ENCODE measurements around the gene SPATA9.

Gene SPATA9, protein sequence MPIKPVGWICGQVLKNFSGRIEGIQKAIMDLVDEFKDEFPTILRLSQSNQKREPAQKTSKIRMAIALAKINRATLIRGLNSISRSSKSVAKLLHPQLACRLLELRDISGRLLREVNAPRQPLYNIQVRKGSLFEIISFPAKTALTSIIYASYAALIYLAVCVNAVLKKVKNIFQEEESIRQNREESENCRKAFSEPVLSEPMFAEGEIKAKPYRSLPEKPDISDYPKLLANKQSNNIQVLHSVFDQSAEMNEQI

DNA sequence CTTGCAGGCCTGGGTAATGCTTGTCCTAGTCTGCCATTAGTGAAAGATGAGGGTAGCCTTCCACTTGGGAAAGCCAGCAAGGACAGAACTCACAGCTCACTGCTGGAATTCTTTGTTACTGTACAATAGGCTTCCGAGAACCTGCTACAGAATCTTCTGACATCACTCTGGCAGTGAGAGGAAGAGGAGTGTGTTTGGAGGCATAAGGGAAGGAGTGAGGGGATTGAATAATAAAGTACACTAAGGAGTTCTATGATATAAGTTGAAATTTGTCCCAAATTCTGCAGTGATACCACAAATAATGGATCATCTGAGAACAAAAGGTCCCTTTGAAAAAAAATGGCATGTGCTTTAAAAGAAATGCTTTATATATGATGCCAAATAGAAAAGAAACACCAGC is at the start of gene SPATA9:
TSS of gene SPATA9 (minus strand) at position 101 of the 400 bp plus-strand sequence. CDS start 137 bp downstream, outside the sequence.
- ATAC-seq = no peak
- TF ChIP-seq ZNF8 (CRISPR knock-in tag; IDR thresholded peaks at IDR 0.05) (no peak), ZC3H10 (CRISPR knock-in tag; IDR thresholded peaks at IDR 0.05) (no peak), CSDC2 (CRISPR knock-in tag; IDR thresholded peaks at IDR 0.05) (no peak), ESRRG (CRISPR knock-in tag; IDR thresholded peaks at IDR 0.05) (no peak), ZNF565 (CRISPR knock-in tag; conservative IDR thresholded peaks at IDR 0.05; ENCODE audit: low read depth) (no peak), GLIS3 (CRISPR knock-in tag; IDR thresholded peaks at IDR 0.05) (no peak), PPARA (CRISPR knock-in tag; IDR thresholded peaks at IDR 0.05; ENCODE audit: borderline replicate concordance) (no peak), ARNTL (CRISPR knock-in tag; IDR thresholded peaks at IDR 0.05; ENCODE audit: borderline replicate concordance, low read depth) (no peak), TCF4 (CRISPR knock-in tag; IDR thresholded peaks at IDR 0.05; ENCODE audit: borderline replicate concordance) (no peak), OSR1 (CRISPR knock-in tag; IDR thresholded peaks at IDR 0.05) (no peak), ZFP30 (CRISPR knock-in tag; IDR thresholded peaks at IDR 0.05) (no peak), ISL1 (CRISPR knock-in tag; IDR thresholded peaks at IDR 0.05) (no peak), ZNF70 (CRISPR knock-in tag; IDR thresholded peaks at IDR 0.05) (no peak)
- TF ChIP-seq, protein P1, sequence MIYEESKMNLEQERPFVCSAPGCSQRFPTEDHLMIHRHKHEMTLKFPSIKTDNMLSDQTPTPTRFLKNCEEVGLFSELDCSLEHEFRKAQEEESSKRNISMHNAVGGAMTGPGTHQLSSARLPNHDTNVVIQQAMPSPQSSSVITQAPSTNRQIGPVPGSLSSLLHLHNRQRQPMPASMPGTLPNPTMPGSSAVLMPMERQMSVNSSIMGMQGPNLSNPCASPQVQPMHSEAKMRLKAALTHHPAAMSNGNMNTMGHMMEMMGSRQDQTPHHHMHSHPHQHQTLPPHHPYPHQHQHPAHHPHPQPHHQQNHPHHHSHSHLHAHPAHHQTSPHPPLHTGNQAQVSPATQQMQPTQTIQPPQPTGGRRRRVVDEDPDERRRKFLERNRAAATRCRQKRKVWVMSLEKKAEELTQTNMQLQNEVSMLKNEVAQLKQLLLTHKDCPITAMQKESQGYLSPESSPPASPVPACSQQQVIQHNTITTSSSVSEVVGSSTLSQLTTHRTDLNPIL (CRISPR knock-in tag; IDR thresholded peaks at IDR 0.05; ENCODE audit: low read depth) = no peak
- TF ChIP-seq, protein P2, sequence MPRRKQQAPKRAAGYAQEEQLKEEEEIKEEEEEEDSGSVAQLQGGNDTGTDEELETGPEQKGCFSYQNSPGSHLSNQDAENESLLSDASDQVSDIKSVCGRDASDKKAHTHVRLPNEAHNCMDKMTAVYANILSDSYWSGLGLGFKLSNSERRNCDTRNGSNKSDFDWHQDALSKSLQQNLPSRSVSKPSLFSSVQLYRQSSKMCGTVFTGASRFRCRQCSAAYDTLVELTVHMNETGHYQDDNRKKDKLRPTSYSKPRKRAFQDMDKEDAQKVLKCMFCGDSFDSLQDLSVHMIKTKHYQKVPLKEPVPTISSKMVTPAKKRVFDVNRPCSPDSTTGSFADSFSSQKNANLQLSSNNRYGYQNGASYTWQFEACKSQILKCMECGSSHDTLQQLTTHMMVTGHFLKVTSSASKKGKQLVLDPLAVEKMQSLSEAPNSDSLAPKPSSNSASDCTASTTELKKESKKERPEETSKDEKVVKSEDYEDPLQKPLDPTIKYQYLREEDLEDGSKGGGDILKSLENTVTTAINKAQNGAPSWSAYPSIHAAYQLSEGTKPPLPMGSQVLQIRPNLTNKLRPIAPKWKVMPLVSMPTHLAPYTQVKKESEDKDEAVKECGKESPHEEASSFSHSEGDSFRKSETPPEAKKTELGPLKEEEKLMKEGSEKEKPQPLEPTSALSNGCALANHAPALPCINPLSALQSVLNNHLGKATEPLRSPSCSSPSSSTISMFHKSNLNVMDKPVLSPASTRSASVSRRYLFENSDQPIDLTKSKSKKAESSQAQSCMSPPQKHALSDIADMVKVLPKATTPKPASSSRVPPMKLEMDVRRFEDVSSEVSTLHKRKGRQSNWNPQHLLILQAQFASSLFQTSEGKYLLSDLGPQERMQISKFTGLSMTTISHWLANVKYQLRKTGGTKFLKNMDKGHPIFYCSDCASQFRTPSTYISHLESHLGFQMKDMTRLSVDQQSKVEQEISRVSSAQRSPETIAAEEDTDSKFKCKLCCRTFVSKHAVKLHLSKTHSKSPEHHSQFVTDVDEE (CRISPR knock-in tag; IDR thresholded peaks at IDR 0.05) = no peak
- TF ChIP-seq, protein P3, sequence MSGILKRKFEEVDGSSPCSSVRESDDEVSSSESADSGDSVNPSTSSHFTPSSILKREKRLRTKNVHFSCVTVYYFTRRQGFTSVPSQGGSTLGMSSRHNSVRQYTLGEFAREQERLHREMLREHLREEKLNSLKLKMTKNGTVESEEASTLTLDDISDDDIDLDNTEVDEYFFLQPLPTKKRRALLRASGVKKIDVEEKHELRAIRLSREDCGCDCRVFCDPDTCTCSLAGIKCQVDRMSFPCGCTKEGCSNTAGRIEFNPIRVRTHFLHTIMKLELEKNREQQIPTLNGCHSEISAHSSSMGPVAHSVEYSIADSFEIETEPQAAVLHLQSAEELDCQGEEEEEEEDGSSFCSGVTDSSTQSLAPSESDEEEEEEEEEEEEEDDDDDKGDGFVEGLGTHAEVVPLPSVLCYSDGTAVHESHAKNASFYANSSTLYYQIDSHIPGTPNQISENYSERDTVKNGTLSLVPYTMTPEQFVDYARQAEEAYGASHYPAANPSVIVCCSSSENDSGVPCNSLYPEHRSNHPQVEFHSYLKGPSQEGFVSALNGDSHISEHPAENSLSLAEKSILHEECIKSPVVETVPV (CRISPR knock-in tag; IDR thresholded peaks at IDR 0.05) = no peak

DNA sequence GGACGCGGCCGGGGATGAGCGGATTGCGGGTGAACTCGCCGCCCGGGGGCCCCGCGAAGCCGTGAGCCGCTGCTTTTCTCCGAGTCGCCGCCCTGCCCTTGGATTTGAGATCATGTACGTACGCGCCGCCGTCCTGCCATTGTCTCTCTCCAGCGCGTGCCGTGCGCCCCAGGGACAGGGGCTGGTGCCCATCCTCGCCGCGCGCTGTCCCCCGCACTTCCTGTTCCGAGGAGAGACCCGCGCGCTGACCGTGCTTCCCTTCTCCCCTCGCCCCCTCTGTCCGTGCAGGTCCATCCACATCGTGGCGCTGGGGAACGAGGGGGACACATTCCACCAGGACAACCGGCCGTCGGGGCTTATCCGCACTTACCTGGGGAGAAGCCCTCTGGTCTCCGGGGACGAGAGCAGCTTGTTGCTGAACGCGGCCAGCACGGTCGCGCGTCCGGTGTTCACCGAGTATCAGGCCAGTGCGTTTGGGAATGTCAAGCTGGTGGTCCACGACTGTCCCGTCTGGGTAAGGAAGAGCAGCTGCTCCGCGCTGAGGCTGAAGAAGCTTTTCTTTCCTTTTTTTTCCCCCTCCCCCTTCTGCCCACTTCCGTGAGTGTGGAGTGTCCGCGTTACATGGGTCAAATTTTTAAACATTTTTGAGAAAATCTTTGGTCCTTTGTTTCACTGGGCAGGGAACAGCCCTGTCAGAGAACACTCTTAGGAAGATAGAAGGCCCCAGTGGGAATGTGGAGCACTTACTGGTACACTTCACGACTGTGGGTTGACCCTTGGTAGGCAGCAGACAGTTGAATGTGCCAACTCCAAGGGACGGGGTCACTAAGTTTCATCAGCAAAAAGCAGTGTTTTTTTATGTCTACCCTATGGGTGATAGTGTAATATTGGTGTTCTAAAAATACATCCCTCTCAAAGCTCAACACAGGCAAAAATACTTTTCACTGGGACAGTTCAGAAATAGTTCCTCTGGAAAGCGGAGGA is 49.1 kb upstream of the SPATA9 start:
- TF ChIP-seq CSDC2 (CRISPR knock-in tag; IDR thresholded peaks at IDR 0.05) (no peak), ZNF565 (CRISPR knock-in tag; conservative IDR thresholded peaks at IDR 0.05; ENCODE audit: low read depth) (no peak), ZFP3 (CRISPR knock-in tag; IDR thresholded peaks at IDR 0.05) (no peak), GLIS3 (CRISPR knock-in tag; IDR thresholded peaks at IDR 0.05) (no peak), ZFP30 (CRISPR knock-in tag; IDR thresholded peaks at IDR 0.05) (no peak), TCF4 (CRISPR knock-in tag; IDR thresholded peaks at IDR 0.05; ENCODE audit: borderline replicate concordance) (no peak), ISL1 (CRISPR knock-in tag; IDR thresholded peaks at IDR 0.05) (no peak), TOX (CRISPR knock-in tag; IDR thresholded peaks at IDR 0.05; ENCODE audit: borderline replicate concordance) (no peak), BACH2 (CRISPR knock-in tag; IDR thresholded peaks at IDR 0.05; ENCODE audit: borderline replicate concordance) (no peak), ARNTL (CRISPR knock-in tag; IDR thresholded peaks at IDR 0.05; ENCODE audit: borderline replicate concordance, low read depth) (no peak), ZC3H10 (CRISPR knock-in tag; IDR thresholded peaks at IDR 0.05) (no peak), ZNF70 (CRISPR knock-in tag; IDR thresholded peaks at IDR 0.05) (no peak), ZNF8 (CRISPR knock-in tag; IDR thresholded peaks at IDR 0.05) (no peak)
- TF ChIP-seq, protein P4, sequence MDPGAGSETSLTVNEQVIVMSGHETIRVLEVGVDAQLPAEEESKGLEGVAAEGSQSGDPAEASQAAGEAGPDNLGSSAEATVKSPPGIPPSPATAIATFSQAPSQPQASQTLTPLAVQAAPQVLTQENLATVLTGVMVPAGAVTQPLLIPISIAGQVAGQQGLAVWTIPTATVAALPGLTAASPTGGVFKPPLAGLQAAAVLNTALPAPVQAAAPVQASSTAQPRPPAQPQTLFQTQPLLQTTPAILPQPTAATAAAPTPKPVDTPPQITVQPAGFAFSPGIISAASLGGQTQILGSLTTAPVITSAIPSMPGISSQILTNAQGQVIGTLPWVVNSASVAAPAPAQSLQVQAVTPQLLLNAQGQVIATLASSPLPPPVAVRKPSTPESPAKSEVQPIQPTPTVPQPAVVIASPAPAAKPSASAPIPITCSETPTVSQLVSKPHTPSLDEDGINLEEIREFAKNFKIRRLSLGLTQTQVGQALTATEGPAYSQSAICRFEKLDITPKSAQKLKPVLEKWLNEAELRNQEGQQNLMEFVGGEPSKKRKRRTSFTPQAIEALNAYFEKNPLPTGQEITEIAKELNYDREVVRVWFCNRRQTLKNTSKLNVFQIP (CRISPR knock-in tag; IDR thresholded peaks at IDR 0.05; ENCODE audit: borderline replicate concordance, low read depth) = no peak
- TF ChIP-seq, protein P1 (CRISPR knock-in tag; IDR thresholded peaks at IDR 0.05; ENCODE audit: low read depth) = no peak
- TF ChIP-seq, protein P3 (CRISPR knock-in tag; IDR thresholded peaks at IDR 0.05) = no peak
- ATAC-seq = peak; percentile 46

All from SK-N-SH treated with all-trans-retinoic acid at 6 μM for 48 hours (cell line).